ENCODE results near the gene STK40. TPM values are rescaled to one million over a fixed set of nuclear protein-coding genes. Genes with fewer than 3 reads are reported as not detected.

STK40 gene
- polyA plus RNA-seq, 3 donors from 2014 or later: 43.3 to 101 (median 61.5) TPM

DNA sequence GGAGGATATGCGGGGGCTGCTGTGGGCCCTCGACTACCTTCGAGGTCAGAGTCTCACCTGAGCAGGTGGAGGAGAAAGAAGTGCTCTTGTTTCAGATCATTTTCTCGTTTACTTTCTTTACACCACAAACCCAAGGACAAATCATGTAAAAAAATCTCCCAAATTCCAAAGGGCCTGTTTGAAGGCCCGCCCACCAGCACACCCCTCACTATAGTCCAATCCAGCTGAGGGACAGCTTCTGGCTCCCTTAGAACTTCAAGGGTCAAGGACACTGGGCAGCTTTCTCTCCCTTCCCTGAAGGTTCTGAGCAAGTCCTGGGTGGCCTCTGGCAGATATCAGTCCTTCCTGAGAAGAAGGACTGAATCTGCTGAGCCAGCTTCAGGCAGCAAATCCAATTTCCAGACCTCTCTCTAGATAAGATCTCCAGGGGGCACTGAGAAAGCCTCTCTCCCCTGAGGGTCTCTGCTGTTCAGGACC lies 5.5 kb downstream of the STK40 start:
- peak overlapping the region; percentile 69 to 87 (median 78) for H3K27ac Mint-ChIP-seq
- no peaks in the 10 kb centered on the region for H3K9me3 Mint-ChIP-seq
- H3K36me3 Mint-ChIP-seq: no peaks in the 10 kb centered on the region
- peaks cover 73 to 91% of the 10 kb centered on the region in 2 donors for H3K4me1 Mint-ChIP-seq
- no peak overlapping the region for H3K4me3 Mint-ChIP-seq
- peaks cover 3 to 10% (median 9%) of the 10 kb centered on the region in 3 donors for H3K27me3 Mint-ChIP-seq (ENCODE audit: low read depth in 3 of 3)
- no peak for DNase-seq

- H3K4me3 Mint-ChIP-seq: peak overlapping the region; percentile 21 to 61 (median 51)
- peak overlapping the region; percentile 79 to 99 (median 89) for H3K27ac Mint-ChIP-seq
- no peaks in the 10 kb centered on the region for H3K9me3 Mint-ChIP-seq
- peak in 2 of 3 donors; percentile 23 to 25 for DNase-seq
- H3K4me1 Mint-ChIP-seq: peaks cover 74 to 90% of the 10 kb centered on the region in 2 donors
- H3K27me3 Mint-ChIP-seq (ENCODE audit: low read depth in 3 of 3): peaks cover 0 to 7% (median under 1%) of the 10 kb centered on the region in 3 donors
- no peaks in the 10 kb centered on the region for H3K36me3 Mint-ChIP-seq
Observed at GRCh38 chr1:36377791-36378492, 7.8 kb downstream of the STK40 start.

- Mint-ChIP-seq H3K4me3 (peak overlapping the region in 2 of 5 donors; percentile 32 to 35), H3K36me3 (no peaks in the 10 kb centered on the region), H3K9me3 (no peaks in the 10 kb centered on the region), H3K27me3 (ENCODE audit: low read depth in 3 of 3) (peaks cover 0 to 7% (median 0%) of the 10 kb centered on the region in 3 donors), H3K4me1 (peaks cover 68 to 74% of the 10 kb centered on the region in 2 donors), H3K27ac (peak overlapping the region; percentile 97 to 99 (median 98))
- no peak for DNase-seq
Observed at GRCh38 chr1:36372617-36373016, 13.1 kb downstream of the STK40 start.

DNA sequence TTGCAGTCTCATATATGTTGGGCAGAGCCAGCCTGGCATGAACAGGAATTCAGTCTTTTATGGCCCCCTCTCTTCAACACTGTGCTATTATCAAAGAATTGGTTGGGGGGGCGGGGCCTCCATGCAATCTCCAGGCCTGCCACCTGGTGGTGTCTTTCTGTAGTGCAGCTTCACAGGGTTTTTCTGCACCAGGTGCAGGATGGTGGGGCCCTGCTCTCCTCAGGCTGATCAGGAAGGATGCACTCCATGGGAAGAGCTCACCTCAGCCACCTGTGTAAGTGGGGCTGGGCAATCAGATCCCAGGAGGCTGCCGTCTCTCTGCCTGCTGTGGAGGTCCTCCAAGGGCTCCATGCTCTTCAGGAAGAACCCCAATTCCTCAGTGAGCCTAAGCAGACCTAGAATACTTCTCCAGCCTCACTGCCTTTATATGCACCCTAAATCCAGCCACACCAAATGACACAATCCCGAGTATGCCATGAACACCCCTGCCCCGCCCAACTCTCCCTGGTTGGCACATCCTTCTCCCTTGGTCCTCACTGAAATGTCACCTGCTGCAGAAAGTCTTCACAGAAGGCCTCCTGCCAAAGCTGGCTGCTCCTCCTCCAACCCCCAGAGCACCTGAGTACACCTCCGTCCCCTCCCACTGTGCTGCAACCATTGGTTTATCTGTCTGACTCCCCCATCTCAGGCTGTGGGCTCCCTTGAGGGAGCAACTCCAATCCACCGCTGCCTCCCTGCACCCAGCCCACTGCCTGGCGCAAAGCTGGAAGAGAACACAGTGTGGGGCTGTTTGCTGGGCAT lies 16.5 kb downstream of the STK40 start:
- Mint-ChIP-seq H3K36me3 (no peaks in the 10 kb centered on the region), H3K4me1 (peaks cover 66 to 75% of the 10 kb centered on the region in 2 donors), H3K27me3 (ENCODE audit: low read depth in 3 of 3) (peaks cover 0 to 3% (median 2%) of the 10 kb centered on the region in 3 donors), H3K9me3 (no peaks in the 10 kb centered on the region), H3K4me3 (no peak overlapping the region), H3K27ac (peak overlapping the region; percentile 31 to 87 (median 60))
- DNase-seq: peak; percentile 73 to 78 (median 74)

DNA sequence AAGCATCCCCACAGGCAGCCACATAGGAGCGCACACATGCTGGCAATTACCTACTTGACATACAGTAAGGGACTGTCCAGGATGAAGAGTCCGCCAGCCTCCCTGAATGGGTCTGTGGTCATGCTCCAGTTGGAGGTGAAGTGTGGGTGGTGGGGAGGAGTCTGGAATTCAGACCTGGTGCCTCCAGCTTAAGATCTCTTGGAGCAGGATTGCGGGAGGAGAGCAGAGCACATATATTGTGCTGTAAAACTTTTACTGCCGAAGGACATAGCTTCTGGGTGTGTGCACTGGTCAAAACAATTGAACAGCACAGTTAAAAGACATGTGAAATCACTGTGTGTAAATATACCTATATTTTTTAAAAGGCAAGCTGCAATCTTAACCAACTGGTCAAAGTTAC lies 17.9 kb downstream of the STK40 start:
- Mint-ChIP-seq H3K4me1 (peaks cover 51 to 60% of the 10 kb centered on the region in 2 donors), H3K36me3 (no peaks in the 10 kb centered on the region), H3K27ac (peak overlapping the region; percentile 29 to 84 (median 68)), H3K4me3 (no peak overlapping the region), H3K9me3 (no peaks in the 10 kb centered on the region), H3K27me3 (ENCODE audit: low read depth in 3 of 3) (peaks cover 0 to 2% (median 0%) of the 10 kb centered on the region in 3 donors)
- no peak for DNase-seq

DNA sequence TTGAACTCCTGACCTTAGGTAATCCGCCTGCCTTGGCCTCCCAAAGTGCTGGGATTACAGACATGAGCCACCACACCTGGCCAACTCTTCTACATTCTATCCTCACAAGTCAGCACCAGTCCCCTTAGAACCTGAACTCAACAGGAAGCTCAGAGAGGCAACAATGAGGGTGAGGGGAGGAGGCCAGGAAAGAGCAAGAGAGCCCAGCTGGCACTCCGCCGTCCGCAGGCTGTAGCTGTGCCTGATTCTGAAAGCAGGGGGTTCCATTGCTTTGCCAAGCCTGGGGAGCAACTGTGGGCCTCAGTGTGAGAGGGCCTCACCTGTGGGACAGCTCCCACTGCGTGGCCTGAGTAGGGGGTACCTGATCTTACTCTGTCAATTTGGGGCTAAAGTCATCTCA lies 18.7 kb downstream of the STK40 start:
- Mint-ChIP-seq H3K4me3 (no peak overlapping the region), H3K9me3 (no peaks in the 10 kb centered on the region), H3K27ac (peak overlapping the region; percentile 29 to 85 (median 80)), H3K36me3 (peaks cover 0 to 3% (median 0%) of the 10 kb centered on the region in 3 donors), H3K4me1 (peaks cover 46 to 53% of the 10 kb centered on the region in 2 donors), H3K27me3 (ENCODE audit: low read depth in 3 of 3) (peaks cover 0 to 2% (median 0%) of the 10 kb centered on the region in 3 donors)
- DNase-seq: no peak

DNA sequence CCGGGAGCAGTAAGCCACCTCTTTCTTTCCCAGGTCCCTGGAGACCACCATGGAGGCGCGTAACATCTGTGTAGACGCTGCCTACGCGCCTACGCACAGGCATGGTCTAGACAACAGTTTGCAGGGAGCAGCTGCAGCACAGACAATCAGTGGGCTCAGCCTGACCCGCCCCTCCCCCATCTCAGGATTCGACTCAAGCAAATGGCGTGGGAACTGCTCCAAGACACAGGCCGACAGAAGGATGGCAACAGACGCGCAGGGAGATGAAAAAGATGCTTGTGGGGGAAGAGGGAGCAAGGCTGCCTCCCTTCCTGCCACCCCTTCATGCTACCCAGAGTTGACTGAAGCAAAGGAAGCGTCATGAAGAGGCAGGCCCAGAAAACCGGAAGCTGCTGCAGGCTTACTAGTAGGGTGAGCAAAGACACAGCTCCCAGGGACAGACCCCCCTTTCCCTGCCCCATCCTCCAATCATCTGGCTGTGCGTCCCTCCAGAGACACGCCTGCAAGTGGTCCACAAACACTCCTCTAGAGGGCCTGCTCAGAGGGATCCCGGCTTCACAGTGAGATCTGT lies 19.5 kb downstream of the STK40 start:
- Mint-ChIP-seq H3K9me3 (no peaks in the 10 kb centered on the region), H3K36me3 (peaks cover 0 to 12% (median 0%) of the 10 kb centered on the region in 3 donors), H3K4me1 (peaks cover 44 to 52% of the 10 kb centered on the region in 2 donors), H3K27me3 (ENCODE audit: low read depth in 3 of 3) (peaks cover 0 to 2% (median 2%) of the 10 kb centered on the region in 3 donors), H3K4me3 (peak overlapping the region in 2 of 5 donors; percentile 33 to 46), H3K27ac (peak overlapping the region; percentile 29 to 85 (median 78))
- DNase-seq: peak; percentile 34 to 37 (median 35)

GRCh38 chr1:36365381-36365780 lies 20.3 kb downstream of the STK40 start:
- no peak for DNase-seq
- Mint-ChIP-seq H3K36me3 (peaks cover 0 to 13% (median 0%) of the 10 kb centered on the region in 3 donors), H3K4me3 (no peak overlapping the region), H3K4me1 (peaks cover 43 to 51% of the 10 kb centered on the region in 2 donors), H3K27me3 (ENCODE audit: low read depth in 3 of 3) (peaks cover 0 to 2% (median 2%) of the 10 kb centered on the region in 3 donors), H3K9me3 (no peaks in the 10 kb centered on the region), H3K27ac (peak overlapping the region; percentile 29 to 85 (median 78))

GRCh38 chr1:36359911-36360550 lies 25.7 kb downstream of the STK40 start:
- Mint-ChIP-seq H3K4me1 (peaks cover 0 to 7% of the 10 kb centered on the region in 2 donors), H3K36me3 (peaks cover 4 to 33% (median 10%) of the 10 kb centered on the region in 3 donors), H3K9me3 (no peaks in the 10 kb centered on the region), H3K27ac (peak overlapping the region in 3 of 6 donors; percentile 8 to 26 (median 9)), H3K4me3 (no peak overlapping the region), H3K27me3 (ENCODE audit: low read depth in 3 of 3) (peaks cover 0 to 6% (median 2%) of the 10 kb centered on the region in 3 donors)
- no peak for DNase-seq

DNA sequence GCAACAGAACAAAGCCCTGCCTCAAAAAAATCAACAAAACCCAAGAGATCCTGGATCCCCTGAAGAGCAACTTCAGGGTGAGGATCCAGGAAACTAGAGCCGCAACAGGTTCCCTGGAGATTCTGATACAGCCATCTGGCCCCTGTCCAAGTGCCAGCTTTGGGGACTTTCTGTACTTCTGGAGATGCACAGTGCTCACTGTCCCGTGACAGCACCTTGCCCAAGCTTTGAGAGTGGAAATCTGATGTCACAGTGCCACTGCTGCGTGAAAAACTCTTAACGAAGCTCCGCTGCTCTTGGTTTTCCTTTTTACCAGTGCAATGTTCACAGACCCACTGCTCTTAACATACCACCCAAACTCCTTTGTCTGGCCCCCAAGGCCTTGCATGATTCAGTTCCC lies 26.3 kb downstream of the STK40 start:
- Mint-ChIP-seq H3K9me3 (no peaks in the 10 kb centered on the region), H3K27ac (peak overlapping the region in 3 of 6 donors; percentile 26 to 40 (median 36)), H3K4me3 (no peak overlapping the region), H3K27me3 (ENCODE audit: low read depth in 3 of 3) (peaks cover 0 to 6% (median 2%) of the 10 kb centered on the region in 3 donors), H3K4me1 (peaks cover 0 to 7% of the 10 kb centered on the region in 2 donors), H3K36me3 (peaks cover 7 to 38% (median 10%) of the 10 kb centered on the region in 3 donors)
- no peak for DNase-seq

GRCh38 chr1:36358514-36359084 lies 27.1 kb downstream of the STK40 start:
- Mint-ChIP-seq H3K27ac (peak overlapping the region in 1 of 6 donors; percentile 24), H3K27me3 (ENCODE audit: low read depth in 3 of 3) (peaks cover 0 to 6% (median 2%) of the 10 kb centered on the region in 3 donors), H3K9me3 (no peaks in the 10 kb centered on the region), H3K36me3 (peaks cover 9 to 40% (median 10%) of the 10 kb centered on the region in 3 donors), H3K4me1 (peaks cover 0 to 7% of the 10 kb centered on the region in 2 donors), H3K4me3 (no peak overlapping the region)
- DNase-seq: no peak

DNA sequence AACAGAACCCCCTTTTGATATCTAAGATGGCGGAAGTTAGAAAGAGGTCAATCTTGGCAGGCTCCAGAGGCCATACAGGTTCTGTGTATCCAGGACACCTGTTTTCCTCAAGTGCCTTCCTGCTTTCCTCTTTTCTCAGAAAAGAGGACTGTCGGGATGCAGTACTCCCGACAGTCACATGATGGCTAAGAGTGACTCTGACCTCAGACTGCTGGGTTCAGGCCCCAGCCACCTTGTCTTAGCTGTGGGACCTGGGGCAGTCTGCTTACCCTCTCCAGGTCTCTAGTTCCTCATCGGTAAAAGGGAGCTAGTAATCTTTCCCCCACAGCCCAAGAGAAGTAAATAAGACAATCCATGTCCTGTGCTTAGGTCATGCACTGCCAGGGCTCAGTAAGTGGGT lies 29.9 kb downstream of the STK40 start:
- Mint-ChIP-seq H3K27me3 (ENCODE audit: low read depth in 3 of 3) (peaks cover 0 to 6% (median 0%) of the 10 kb centered on the region in 3 donors), H3K9me3 (no peaks in the 10 kb centered on the region), H3K4me3 (no peak overlapping the region), H3K36me3 (peaks cover 9 to 33% (median 10%) of the 10 kb centered on the region in 3 donors), H3K27ac (peak overlapping the region in 2 of 6 donors; percentile 60 to 61), H3K4me1 (peaks cover 9 to 19% of the 10 kb centered on the region in 2 donors)
- no peak for DNase-seq
